ENCODE data around the gene KIF2C. TPM values are rescaled to one million over a fixed set of nuclear protein-coding genes. Genes with fewer than 3 reads are reported as not detected.

Gene KIF2C
- total and polyA plus RNA-seq, 9 of the 15 experiments (the other 6 are each of a cell fraction or from before 2014, with no cell fraction given), result 84.9 to 226 (median 169) TPM

DNA sequence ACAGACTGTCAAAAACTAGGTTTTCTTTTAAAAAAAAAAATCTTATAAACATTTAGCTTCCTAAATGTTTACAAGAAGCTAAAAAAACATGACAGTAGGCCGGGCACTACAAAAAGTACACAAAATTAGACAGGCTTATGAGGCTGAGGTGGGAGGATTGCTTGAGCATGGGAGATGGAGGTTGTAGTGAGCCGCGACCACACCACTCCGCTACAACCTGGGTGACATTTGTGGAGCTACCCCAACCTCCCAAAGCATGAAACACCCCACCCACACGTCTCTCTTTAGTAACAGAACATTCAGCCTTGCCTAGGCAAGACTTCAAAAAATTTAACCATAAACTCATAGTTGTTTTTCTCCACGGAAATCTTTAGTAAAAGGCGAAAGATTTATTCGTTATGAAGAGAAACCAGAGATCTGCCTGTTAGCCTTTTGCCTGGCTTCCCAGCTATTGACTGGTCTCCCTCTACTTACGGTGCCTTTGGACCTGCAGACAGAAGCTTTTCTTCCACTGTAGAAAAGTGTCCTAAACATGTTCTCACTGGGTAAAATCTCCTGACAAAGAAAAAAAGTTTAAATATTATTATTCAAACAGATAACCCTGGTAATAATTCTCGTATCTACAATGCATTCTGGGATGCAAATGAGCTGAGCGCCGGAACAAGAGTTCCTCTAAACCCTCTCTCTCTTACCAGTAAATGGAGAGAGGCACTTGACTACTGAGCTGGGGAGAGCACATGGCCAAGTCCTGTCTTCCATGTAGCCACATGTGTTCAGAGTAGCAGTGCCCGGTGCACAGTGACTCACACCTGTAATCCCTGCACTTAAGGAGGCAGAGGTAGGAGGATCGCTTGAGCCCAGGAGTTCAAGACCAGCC, 17.9 kb upstream of the KIF2C start (continued):
- TF ChIP-seq SMAD1 (IDR thresholded peaks at IDR 0.05; ENCODE audit: low read depth, low read length, partially characterized antibody) (peak; percentile 100), ZNF644 (tag; IDR thresholded peaks at IDR 0.05; ENCODE audit: low read depth) (0 out of 2 replicates have a peak, but pooled peaks have one; percentile 87), EGR1 (conservative IDR thresholded peaks at IDR 0.05) (peak; percentile 82), EP400 (IDR thresholded peaks at IDR 0.05) (peak; percentile 95), ZNF143 (CRISPR knock-in tag; IDR thresholded peaks at IDR 0.05) (peak; percentile 87), ZNF778 (CRISPR knock-in tag; IDR thresholded peaks at IDR 0.05) (no peak), MEF2A (IDR thresholded peaks at IDR 0.05; ENCODE audit: control insufficient read depth, low read depth, low read length) (peak; percentile 96), RBM15 (IDR thresholded peaks at IDR 0.05; ENCODE audit: insufficient read depth, low read length) (no peak), NFE2 (IDR thresholded peaks at IDR 0.05; ENCODE audit: low read depth) (peak; percentile 44; the same call in 1 of the 2 replicates), ZNF124 (CRISPR knock-in tag; IDR thresholded peaks at IDR 0.05) (no peak), ERF (CRISPR knock-in tag; IDR thresholded peaks at IDR 0.05) (peak; percentile 100), RHOXF2B (CRISPR knock-in tag; conservative IDR thresholded peaks at IDR 0.05) (peak; percentile 100), ESRRB (CRISPR knock-in tag; IDR thresholded peaks at IDR 0.05; ENCODE audit: borderline replicate concordance) (peak; percentile 99), SMARCE1 (IDR thresholded peaks at IDR 0.05) (peak; percentile 17)
- TF ChIP-seq, protein P1, sequence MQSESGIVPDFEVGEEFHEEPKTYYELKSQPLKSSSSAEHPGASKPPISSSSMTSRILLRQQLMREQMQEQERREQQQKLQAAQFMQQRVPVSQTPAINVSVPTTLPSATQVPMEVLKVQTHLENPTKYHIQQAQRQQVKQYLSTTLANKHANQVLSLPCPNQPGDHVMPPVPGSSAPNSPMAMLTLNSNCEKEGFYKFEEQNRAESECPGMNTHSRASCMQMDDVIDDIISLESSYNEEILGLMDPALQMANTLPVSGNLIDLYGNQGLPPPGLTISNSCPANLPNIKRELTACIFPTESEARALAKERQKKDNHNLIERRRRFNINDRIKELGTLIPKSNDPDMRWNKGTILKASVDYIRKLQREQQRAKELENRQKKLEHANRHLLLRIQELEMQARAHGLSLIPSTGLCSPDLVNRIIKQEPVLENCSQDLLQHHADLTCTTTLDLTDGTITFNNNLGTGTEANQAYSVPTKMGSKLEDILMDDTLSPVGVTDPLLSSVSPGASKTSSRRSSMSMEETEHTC (IDR thresholded peaks at IDR 0.05), result peak; percentile 73
- TF ChIP-seq, protein P2, sequence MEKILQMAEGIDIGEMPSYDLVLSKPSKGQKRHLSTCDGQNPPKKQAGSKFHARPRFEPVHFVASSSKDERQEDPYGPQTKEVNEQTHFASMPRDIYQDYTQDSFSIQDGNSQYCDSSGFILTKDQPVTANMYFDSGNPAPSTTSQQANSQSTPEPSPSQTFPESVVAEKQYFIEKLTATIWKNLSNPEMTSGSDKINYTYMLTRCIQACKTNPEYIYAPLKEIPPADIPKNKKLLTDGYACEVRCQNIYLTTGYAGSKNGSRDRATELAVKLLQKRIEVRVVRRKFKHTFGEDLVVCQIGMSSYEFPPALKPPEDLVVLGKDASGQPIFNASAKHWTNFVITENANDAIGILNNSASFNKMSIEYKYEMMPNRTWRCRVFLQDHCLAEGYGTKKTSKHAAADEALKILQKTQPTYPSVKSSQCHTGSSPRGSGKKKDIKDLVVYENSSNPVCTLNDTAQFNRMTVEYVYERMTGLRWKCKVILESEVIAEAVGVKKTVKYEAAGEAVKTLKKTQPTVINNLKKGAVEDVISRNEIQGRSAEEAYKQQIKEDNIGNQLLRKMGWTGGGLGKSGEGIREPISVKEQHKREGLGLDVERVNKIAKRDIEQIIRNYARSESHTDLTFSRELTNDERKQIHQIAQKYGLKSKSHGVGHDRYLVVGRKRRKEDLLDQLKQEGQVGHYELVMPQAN (IDR thresholded peaks at IDR 0.05; ENCODE audit: borderline replicate concordance), result peak; percentile 79; the same call in 1 of the 2 replicates
- TF ChIP-seq, protein P3, sequence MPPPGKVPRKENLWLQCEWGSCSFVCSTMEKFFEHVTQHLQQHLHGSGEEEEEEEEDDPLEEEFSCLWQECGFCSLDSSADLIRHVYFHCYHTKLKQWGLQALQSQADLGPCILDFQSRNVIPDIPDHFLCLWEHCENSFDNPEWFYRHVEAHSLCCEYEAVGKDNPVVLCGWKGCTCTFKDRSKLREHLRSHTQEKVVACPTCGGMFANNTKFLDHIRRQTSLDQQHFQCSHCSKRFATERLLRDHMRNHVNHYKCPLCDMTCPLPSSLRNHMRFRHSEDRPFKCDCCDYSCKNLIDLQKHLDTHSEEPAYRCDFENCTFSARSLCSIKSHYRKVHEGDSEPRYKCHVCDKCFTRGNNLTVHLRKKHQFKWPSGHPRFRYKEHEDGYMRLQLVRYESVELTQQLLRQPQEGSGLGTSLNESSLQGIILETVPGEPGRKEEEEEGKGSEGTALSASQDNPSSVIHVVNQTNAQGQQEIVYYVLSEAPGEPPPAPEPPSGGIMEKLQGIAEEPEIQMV (tag; conservative IDR thresholded peaks at IDR 0.05; ENCODE audit: low read depth), result peak; percentile 47; the same call in 1 of the 2 replicates
- TF ChIP-seq, protein P4, sequence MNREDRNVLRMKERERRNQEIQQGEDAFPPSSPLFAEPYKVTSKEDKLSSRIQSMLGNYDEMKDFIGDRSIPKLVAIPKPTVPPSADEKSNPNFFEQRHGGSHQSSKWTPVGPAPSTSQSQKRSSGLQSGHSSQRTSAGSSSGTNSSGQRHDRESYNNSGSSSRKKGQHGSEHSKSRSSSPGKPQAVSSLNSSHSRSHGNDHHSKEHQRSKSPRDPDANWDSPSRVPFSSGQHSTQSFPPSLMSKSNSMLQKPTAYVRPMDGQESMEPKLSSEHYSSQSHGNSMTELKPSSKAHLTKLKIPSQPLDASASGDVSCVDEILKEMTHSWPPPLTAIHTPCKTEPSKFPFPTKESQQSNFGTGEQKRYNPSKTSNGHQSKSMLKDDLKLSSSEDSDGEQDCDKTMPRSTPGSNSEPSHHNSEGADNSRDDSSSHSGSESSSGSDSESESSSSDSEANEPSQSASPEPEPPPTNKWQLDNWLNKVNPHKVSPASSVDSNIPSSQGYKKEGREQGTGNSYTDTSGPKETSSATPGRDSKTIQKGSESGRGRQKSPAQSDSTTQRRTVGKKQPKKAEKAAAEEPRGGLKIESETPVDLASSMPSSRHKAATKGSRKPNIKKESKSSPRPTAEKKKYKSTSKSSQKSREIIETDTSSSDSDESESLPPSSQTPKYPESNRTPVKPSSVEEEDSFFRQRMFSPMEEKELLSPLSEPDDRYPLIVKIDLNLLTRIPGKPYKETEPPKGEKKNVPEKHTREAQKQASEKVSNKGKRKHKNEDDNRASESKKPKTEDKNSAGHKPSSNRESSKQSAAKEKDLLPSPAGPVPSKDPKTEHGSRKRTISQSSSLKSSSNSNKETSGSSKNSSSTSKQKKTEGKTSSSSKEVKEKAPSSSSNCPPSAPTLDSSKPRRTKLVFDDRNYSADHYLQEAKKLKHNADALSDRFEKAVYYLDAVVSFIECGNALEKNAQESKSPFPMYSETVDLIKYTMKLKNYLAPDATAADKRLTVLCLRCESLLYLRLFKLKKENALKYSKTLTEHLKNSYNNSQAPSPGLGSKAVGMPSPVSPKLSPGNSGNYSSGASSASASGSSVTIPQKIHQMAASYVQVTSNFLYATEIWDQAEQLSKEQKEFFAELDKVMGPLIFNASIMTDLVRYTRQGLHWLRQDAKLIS (CRISPR knock-in tag; IDR thresholded peaks at IDR 0.05), result peak; percentile 100

All from K562 (cell line).